ENCODE data around the gene SCYL2. TPM values are rescaled to one million over a fixed set of nuclear protein-coding genes. Genes with fewer than 3 reads are reported as not detected.

The SCYL2 gene
- polyA plus RNA-seq, 3 donors, result 16.5 to 25.5 (median 20.4) TPM

DNA sequence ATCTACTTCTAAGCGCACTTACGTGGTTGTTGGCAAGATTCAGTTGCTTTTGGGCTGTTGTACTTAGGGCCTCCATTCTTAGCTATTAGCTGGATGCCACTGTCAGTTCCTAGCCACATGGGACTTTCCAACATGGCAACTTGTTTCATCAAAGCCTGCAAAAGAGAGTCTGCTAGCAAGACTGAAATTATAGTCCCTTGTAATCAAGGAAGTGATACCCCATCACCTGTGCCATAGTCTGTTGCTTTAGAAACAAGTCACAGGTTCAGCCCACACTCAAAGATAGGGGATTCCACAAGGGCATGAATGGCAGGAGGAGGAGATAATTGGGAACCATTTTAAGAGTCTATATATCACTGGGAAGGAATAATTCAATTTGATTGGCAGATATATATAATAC, 62.8 kb downstream of the SCYL2 start:
- Histone ChIP-seq H4K20me1 (ENCODE audit: insufficient read depth, low read length) (no peaks in the 10 kb centered on the region), H3K4me3 (replicated peaks in 1 of 3; ENCODE audit: low read depth in 2 of 3, low read length in 3 of 3) (no peak overlapping the region), H3K4me2 (replicated peaks; ENCODE audit: extremely low read depth, low read length, poor library complexity, severe bottlenecking) (no peak overlapping the region), H3K9ac (ENCODE audit: insufficient read depth, low read length, poor library complexity, severe bottlenecking) (no peak overlapping the region), H3K36me3 (replicated peaks in 1 of 2; ENCODE audit: control insufficient read depth in 1 of 2, insufficient read depth in 2 of 2, low read length in 2 of 2) (peaks cover 74 to 97% of the 10 kb centered on the region in 2 donors), H3K4me1 (ENCODE audit: control insufficient read depth in 1 of 2, insufficient read depth in 2 of 2, low read length in 2 of 2) (no peaks in the 10 kb centered on the region), H3K27me3 (ENCODE audit: control insufficient read depth in 2 of 2, insufficient read depth in 2 of 2, low read length in 2 of 2) (no peaks in the 10 kb centered on the region), H3K27ac (ENCODE audit: low read depth in 1 of 2, low read length in 2 of 2) (no peak overlapping the region), H2AFZ (ENCODE audit: insufficient read depth, low read depth, low read length, poor library complexity, severe bottlenecking) (no peak overlapping the region), H3K9me3 (replicated peaks in 1 of 2; ENCODE audit: control insufficient read depth in 1 of 2, insufficient read depth in 1 of 2, low read length in 2 of 2) (no peaks in the 10 kb centered on the region), H3K79me2 (ENCODE audit: insufficient read depth, low read length) (no peaks in the 10 kb centered on the region)
- Mint-ChIP-seq H3K9me3 (no peaks in the 10 kb centered on the region), H3K27ac (peak overlapping the region in 1 of 7 donors; percentile 27), H3K27me3 (ENCODE audit: low read depth in 3 of 3) (peaks cover 0 to 2% (median 0%) of the 10 kb centered on the region in 3 donors), H3K36me3 (peaks cover 72 to 81% of the 10 kb centered on the region in 2 donors), H3K4me1 (no peaks in the 10 kb centered on the region), H3K4me3 (no peak overlapping the region)
- 100% methylated on average over 2 of the region's 2 CpGs for WGBS (ENCODE audit: insufficient coverage)
- intact Hi-C loops (cut with micrococcal nuclease), result no loop called here
- no peak for TF ChIP-seq CTCF (IDR thresholded peaks at IDR 0.05)
- no peak for DNase-seq

- Mint-ChIP-seq H3K4me1 (no peaks in the 10 kb centered on the region), H3K9me3 (no peaks in the 10 kb centered on the region), H3K4me3 (no peak overlapping the region), H3K36me3 (peaks cover 83 to 96% of the 10 kb centered on the region in 2 donors), H3K27me3 (ENCODE audit: low read depth in 3 of 3) (peaks cover 0 to 2% (median 0%) of the 10 kb centered on the region in 3 donors), H3K27ac (no peak overlapping the region)
- Histone ChIP-seq H4K20me1 (ENCODE audit: insufficient read depth, low read length) (no peaks in the 10 kb centered on the region), H3K36me3 (replicated peaks in 1 of 2; ENCODE audit: control insufficient read depth in 1 of 2, insufficient read depth in 2 of 2, low read length in 2 of 2) (peaks cover 83 to 100% of the 10 kb centered on the region in 2 donors), H2AFZ (ENCODE audit: insufficient read depth, low read depth, low read length, poor library complexity, severe bottlenecking) (no peak overlapping the region), H3K4me1 (ENCODE audit: control insufficient read depth in 1 of 2, insufficient read depth in 2 of 2, low read length in 2 of 2) (no peaks in the 10 kb centered on the region), H3K4me3 (replicated peaks in 1 of 3; ENCODE audit: low read depth in 2 of 3, low read length in 3 of 3) (no peak overlapping the region), H3K9me3 (replicated peaks in 1 of 2; ENCODE audit: control insufficient read depth in 1 of 2, insufficient read depth in 1 of 2, low read length in 2 of 2) (no peaks in the 10 kb centered on the region), H3K79me2 (ENCODE audit: insufficient read depth, low read length) (no peaks in the 10 kb centered on the region), H3K4me2 (replicated peaks; ENCODE audit: extremely low read depth, low read length, poor library complexity, severe bottlenecking) (no peak overlapping the region), H3K27ac (ENCODE audit: low read depth in 1 of 2, low read length in 2 of 2) (no peak overlapping the region), H3K27me3 (ENCODE audit: control insufficient read depth in 2 of 2, insufficient read depth in 2 of 2, low read length in 2 of 2) (no peaks in the 10 kb centered on the region), H3K9ac (ENCODE audit: insufficient read depth, low read length, poor library complexity, severe bottlenecking) (no peak overlapping the region)
- WGBS (ENCODE audit: insufficient coverage), result no CpG with 5 or more reads among the region's 1 CpG
- DNase-seq, result no peak
- intact Hi-C loops (cut with micrococcal nuclease), result no loop called here
- no peak for TF ChIP-seq CTCF (IDR thresholded peaks at IDR 0.05)
These were observed 64.9 kb downstream of the SCYL2 start for GRCh38 chr12:100331871-100332270.
